Spleen (tissue), 11 donors: ENCODE measurements around the gene OPN3. TPM values are rescaled to one million over a fixed set of nuclear protein-coding genes. Genes with fewer than 3 reads are reported as not detected.
A peak's percentile ranks its signal among the peaks of the same experiment; 100 is the strongest.

Source experiments
- DNase-seq: peaks from one replicate; pipeline ENCODE4 v3.0.0-alpha.2; 2020
- H3K27ac ChIP-seq, 8 donors: fragments of 200-600 bp; sonication (generic) in 7 of 8; 1 replicate in 4 of 8; 2 replicates in 4 of 8; pipeline versions ENCODE4 v1.5.0 to v1.8.0; 2016 to 2021; ENCODE audit warnings: inconsistent platforms in 4 of 8, mild to moderate bottlenecking in 4 of 8, moderate library complexity in 1 of 8
- H3K27me3 ChIP-seq, 7 donors: fragments of 200-600 bp; sonication (generic) in 6 of 7; replicated peaks in 1 of 7; 1 replicate in 4 of 7; 2 replicates in 3 of 7; pipeline versions ENCODE4 v1.5.0 to v1.8.0; 2016 to 2021; ENCODE audit warnings: inconsistent platforms in 3 of 7, mild to moderate bottlenecking in 1 of 7
- H3K36me3 ChIP-seq, 6 donors: fragments of 200-600 bp; sonication (generic) in 5 of 6; 1 replicate in 4 of 6; 2 replicates in 2 of 6; pipeline versions ENCODE4 v1.5.0 to v1.8.0; 2016 to 2021; ENCODE audit warnings: inconsistent platforms in 2 of 6
- H3K4me1 ChIP-seq, 6 donors: fragments of 200-600 bp; sonication (generic) in 5 of 6; 1 replicate in 3 of 6; 2 replicates in 3 of 6; pipeline versions ENCODE4 v1.5.0 to v1.8.0; 2016 to 2021; ENCODE audit warnings: inconsistent platforms in 3 of 6
- H3K4me3 ChIP-seq, 8 donors: fragments of 200-600 bp; sonication (generic) in 7 of 8; 1 replicate in 4 of 8; 2 replicates in 4 of 8; pipeline versions ENCODE4 v1.5.0 to v1.8.0; 2016 to 2021; ENCODE audit warnings: inconsistent platforms in 4 of 8, mild to moderate bottlenecking in 4 of 8, moderate library complexity in 2 of 8
- H3K9me3 ChIP-seq, 8 donors: fragments of 200-600 bp; sonication (generic) in 7 of 8; 1 replicate in 4 of 8; 2 replicates in 4 of 8; pipeline versions ENCODE4 v1.5.0 to v1.8.0; 2016 to 2021; ENCODE audit warnings: inconsistent platforms in 4 of 8
- POLR2A ChIP-seq, 3 donors: fragments of 450-650 bp; IDR thresholded peaks; one replicate each; pipeline ENCODE4 v1.5.1; 2017; ENCODE audit warnings: antibody characterized with exemption in 3 of 3, mild to moderate bottlenecking in 1 of 3
- POLR2AphosphoS5 ChIP-seq, 3 donors: sonication (generic); formaldehyde crosslinking; IDR thresholded peaks; one replicate each; pipeline ENCODE4 v1.5.1; 2017; ENCODE audit warnings: antibody characterized with exemption in 3 of 3
- WGBS, 5 donors: extraction: QIAGEN DNeasy Blood & Tissue Kit in 3 of 5; methylation state at CpG; one replicate each; pipeline versions ENCODE4 v1.1.5 to v1.1.7; 2013 to 2018; 5-methylcytosine and 5-hydroxymethylcytosine counted together
- intact Hi-C: fragments of 100-400 bp; cut with DNase I; formaldehyde crosslinking; loops from one replicate; pipeline ENCODE4 v1.15.0; 2023; ENCODE audit warnings: low total_unique reads
- polyA plus RNA-seq, 3 donors: library from polyadenylated mRNA; stranded (reverse); fragments of 200-250 nt; gene quantifications; one replicate each; pipeline ENCODE4 v1.2.1, GENCODE V29; 2013
- total RNA-seq, 7 donors: library from RNA; depleted of rRNA in 3 of 7; stranded (reverse); fragments of >200 nt in 3 of 7; fragmentation: NEBNext Ultra II Directional in 4 of 7; extraction: Animal tissue kit (Norgen Biotek cat#: 25700) in 4 of 7; gene quantifications; one replicate each; pipeline versions ENCODE4 v1.1.0 to v1.2.1, GENCODE V29; 2016 to 2021
- TF ChIP-seq, protein P1 (sequence below), 11 experiments: fragments of 200-600 bp in 7 of 11; fragments of 450-650 bp in 4 of 11; sonication (generic) in 4 of 11; IDR thresholded peaks in 8 of 11; conservative IDR thresholded peaks in 3 of 11; 1 replicate in 7 of 11; 2 replicates in 4 of 11; pipeline versions ENCODE4 v1.4.0 to v1.8.0; 2016 to 2021; ENCODE audit warnings: antibody characterized with exemption in 11 of 11, inconsistent platforms in 4 of 11, mild to moderate bottlenecking in 1 of 11
- donor health status: healthy with polysubstance abuse.
- donor health status: DM: no; HTN: no; CAD: no; lungs with moderate emphysema.
- donor health status: DM: no; HTN: no; CAD: no.
- donor health status: Bipolar disorder and iron deficiency.
- donor health status: healthy.
- donor health status: DM: no; HTN: no; CAD: no.
- donor health status: DM: yes; HTN: yes; CAD: no.

OPN3 gene
- total and polyA plus RNA-seq, 10 donors = 15.1 to 39.4 (median 24.6) TPM

DNA sequence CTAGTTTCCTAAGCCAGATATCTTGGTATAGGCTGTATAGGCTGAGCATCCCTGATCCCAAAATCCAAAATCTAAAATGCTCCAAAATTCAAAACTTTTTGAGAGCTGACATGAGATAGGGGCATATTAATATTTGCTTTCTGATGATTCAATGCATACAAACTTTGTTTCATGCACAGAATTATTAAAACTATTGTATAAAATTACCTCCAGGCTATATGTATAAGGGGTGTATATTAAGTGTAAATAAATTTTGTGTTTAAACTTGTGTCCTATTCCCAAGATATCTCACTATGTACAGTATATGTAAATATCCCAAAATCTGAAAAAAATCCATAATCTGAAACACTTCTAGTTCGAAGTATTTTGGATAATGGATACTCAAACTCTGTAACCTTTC is 14.5 kb upstream of the OPN3 start:
- no peak overlapping the region for H3K4me3 ChIP-seq
- intact Hi-C loops = no loop called here
- TF ChIP-seq POLR2AphosphoS5 (IDR thresholded peaks at IDR 0.05) (no peak), POLR2A (IDR thresholded peaks at IDR 0.05) (no peak)
- TF ChIP-seq, protein P1, sequence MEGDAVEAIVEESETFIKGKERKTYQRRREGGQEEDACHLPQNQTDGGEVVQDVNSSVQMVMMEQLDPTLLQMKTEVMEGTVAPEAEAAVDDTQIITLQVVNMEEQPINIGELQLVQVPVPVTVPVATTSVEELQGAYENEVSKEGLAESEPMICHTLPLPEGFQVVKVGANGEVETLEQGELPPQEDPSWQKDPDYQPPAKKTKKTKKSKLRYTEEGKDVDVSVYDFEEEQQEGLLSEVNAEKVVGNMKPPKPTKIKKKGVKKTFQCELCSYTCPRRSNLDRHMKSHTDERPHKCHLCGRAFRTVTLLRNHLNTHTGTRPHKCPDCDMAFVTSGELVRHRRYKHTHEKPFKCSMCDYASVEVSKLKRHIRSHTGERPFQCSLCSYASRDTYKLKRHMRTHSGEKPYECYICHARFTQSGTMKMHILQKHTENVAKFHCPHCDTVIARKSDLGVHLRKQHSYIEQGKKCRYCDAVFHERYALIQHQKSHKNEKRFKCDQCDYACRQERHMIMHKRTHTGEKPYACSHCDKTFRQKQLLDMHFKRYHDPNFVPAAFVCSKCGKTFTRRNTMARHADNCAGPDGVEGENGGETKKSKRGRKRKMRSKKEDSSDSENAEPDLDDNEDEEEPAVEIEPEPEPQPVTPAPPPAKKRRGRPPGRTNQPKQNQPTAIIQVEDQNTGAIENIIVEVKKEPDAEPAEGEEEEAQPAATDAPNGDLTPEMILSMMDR (IDR thresholded peaks at IDR 0.05 in 8 of 11, conservative IDR thresholded peaks at IDR 0.05 in 3 of 11) = no peak
- no peak for DNase-seq
- H3K27ac ChIP-seq = peak overlapping the region in 2 of 8 donors; percentile 21 to 26
- no peaks in the 10 kb centered on the region for H3K9me3 ChIP-seq
- H3K36me3 ChIP-seq = no peaks in the 10 kb centered on the region
- H3K27me3 ChIP-seq = no peaks in the 10 kb centered on the region
- no peaks in the 10 kb centered on the region for H3K4me1 ChIP-seq
- 57 to 82% (median 79%) methylated on average over 1 of the region's 1 CpG for WGBS, 5 donors

DNA sequence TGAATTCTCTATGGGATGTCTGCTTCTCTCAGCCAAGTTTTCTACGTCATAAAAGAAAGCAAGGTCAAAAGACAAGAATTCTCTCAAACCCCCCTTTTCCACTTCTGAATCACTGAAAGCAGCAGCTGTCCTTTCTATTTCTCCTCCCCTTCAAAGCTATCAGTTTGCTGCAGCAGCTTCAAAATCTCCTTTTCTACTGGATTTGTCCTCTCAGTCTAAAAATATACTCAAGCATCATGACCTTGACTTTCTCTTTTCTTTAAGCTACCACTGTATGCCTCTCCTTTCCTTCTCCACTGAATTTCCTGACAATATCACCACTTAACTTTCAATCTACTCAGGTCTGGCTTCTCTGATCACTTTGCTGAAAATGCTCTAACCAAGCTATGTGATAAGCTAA is 13.8 kb upstream of the OPN3 start:
- 30 to 70% (median 51%) methylated on average over 1 of the region's 1 CpG for WGBS, 5 donors
- H3K9me3 ChIP-seq = no peaks in the 10 kb centered on the region
- peak overlapping the region in 2 of 8 donors; percentile 21 to 26 for H3K27ac ChIP-seq
- H3K36me3 ChIP-seq = no peaks in the 10 kb centered on the region
- DNase-seq = no peak
- no peak overlapping the region for H3K4me3 ChIP-seq
- intact Hi-C loops = no loop called here
- TF ChIP-seq, protein P1 (IDR thresholded peaks at IDR 0.05 in 8 of 11, conservative IDR thresholded peaks at IDR 0.05 in 3 of 11) = no peak
- TF ChIP-seq POLR2AphosphoS5 (IDR thresholded peaks at IDR 0.05) (no peak), POLR2A (IDR thresholded peaks at IDR 0.05) (no peak)
- no peaks in the 10 kb centered on the region for H3K27me3 ChIP-seq
- H3K4me1 ChIP-seq = no peaks in the 10 kb centered on the region

DNA sequence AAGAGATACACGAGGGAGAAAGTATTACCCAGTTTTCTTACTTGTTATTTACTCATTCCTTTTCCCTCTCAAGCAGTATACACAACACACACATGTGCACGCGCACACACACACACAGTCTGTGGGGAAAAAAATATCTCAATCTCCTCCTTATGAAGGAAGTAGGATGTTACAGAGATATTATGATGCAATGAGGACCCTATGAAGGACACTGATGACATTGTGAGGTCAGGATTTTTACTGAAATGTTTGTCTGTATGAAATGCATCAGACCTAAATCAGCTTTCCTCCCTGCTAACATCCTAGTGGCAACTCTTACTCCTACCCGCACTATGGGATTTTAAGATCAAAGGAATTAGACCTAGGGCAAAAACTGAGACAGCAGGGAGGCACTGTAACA is 11.8 kb upstream of the OPN3 start, which contains the start of gene WDR64:
Gene WDR64, plus strand, starts transcription at position 270 of the 400 bp plus-strand sequence. CDS start 204 bp downstream, outside the sequence.
- TF ChIP-seq, protein P1 (IDR thresholded peaks at IDR 0.05 in 8 of 11, conservative IDR thresholded peaks at IDR 0.05 in 3 of 11) = no peak
- TF ChIP-seq POLR2A (IDR thresholded peaks at IDR 0.05) = no peak
- no peak for TF ChIP-seq POLR2AphosphoS5 (IDR thresholded peaks at IDR 0.05)
- Histone ChIP-seq H3K27ac (no peak within 1 kb of the TSS), H3K36me3 (no peaks in the 10 kb centered on the region), H3K4me1 (no peaks in the 10 kb centered on the region), H3K9me3 (no peaks in the 10 kb centered on the region), H3K4me3 (no peak within 1 kb of the TSS), H3K27me3 (no peaks in the 10 kb centered on the region)
- WGBS, 5 donors = 75 to 94% (median 85%) methylated on average over 4 of the region's 4 CpGs
- no peak for DNase-seq
- intact Hi-C loops = no loop called here

DNA sequence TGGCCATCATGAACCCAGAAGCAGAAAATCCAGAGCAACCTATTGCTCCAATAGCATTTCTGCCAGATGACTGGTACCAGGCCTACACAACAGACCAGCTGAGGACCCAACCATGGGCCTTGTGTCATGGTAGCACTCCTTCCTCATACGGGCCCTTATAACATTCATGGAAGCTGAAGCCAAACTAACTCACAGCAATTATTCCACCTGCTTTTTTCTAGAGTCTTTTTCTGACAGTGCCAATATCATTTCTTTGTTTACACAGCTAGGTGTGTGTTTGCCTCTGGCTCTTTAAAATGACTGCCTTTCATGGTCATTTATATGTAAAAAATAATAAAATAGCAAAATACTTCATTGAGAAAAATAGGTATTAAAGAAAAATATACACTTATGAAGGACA is 8.0 kb upstream of the OPN3 start:
- no peak for DNase-seq
- intact Hi-C loops = no loop called here

More for the DNA sequence above, 8.0 kb upstream of the OPN3 start:
- no peak for TF ChIP-seq POLR2AphosphoS5 (IDR thresholded peaks at IDR 0.05)
- TF ChIP-seq, protein P1 (IDR thresholded peaks at IDR 0.05 in 8 of 11, conservative IDR thresholded peaks at IDR 0.05 in 3 of 11) = no peak
- no peak for TF ChIP-seq POLR2A (IDR thresholded peaks at IDR 0.05)
- Histone ChIP-seq H3K36me3 (no peaks in the 10 kb centered on the region), H3K27me3 (no peaks in the 10 kb centered on the region), H3K4me1 (peaks cover 0 to 7% (median 0%) of the 10 kb centered on the region in 6 donors), H3K27ac (no peak overlapping the region), H3K4me3 (no peak overlapping the region), H3K9me3 (peaks cover 0 to 4% (median under 1%) of the 10 kb centered on the region in 8 donors)
- 91 to 100% (median 95%) methylated on average over 1 of the region's 1 CpG for WGBS, 5 donors
